RWPE1 (cell line): ENCODE measurements around the gene ERP44.
A peak's percentile ranks its signal among the peaks of the same experiment; 100 is the strongest.
"Not testable (repeated sequence)": the region's sequence is repeated elsewhere in the genome, so short reads cannot be mapped to it uniquely, and the experiment has no call there.

Experiments used
- CTCF ChIA-PET: fragments of 350-600 bp; sonication (Branson Sonifier 250); formaldehyde crosslinking; extraction: SDS; loops from one replicate; lab custom pipeline; 2021; lab: Yijun Ruan, JAX
- POLR2A ChIA-PET: fragments of 400-600 bp; formaldehyde crosslinking; extraction: SDS; loops from one replicate; lab custom pipeline; 2020; ENCODE audit warnings: antibody characterized with exemption; ENCODE audit not compliant: low non-redundant PET; lab: Yijun Ruan, JAX
- DNase-seq: peaks from one replicate; pipeline ENCODE4 v3.0.0; 2012; ENCODE audit warnings: low spot score
- H3K27ac ChIP-seq: fragments of 450-650 bp; 2 replicates; pipeline ENCODE4 v1.5.1; 2017
- TF ChIP-seq, protein P1 (sequence below): fragments of 450-650 bp; conservative IDR thresholded peaks from 2 replicates; pipeline ENCODE4 v1.5.1; 2017; ENCODE audit warnings: low read depth, mild to moderate bottlenecking

ERP44 gene

DNA sequence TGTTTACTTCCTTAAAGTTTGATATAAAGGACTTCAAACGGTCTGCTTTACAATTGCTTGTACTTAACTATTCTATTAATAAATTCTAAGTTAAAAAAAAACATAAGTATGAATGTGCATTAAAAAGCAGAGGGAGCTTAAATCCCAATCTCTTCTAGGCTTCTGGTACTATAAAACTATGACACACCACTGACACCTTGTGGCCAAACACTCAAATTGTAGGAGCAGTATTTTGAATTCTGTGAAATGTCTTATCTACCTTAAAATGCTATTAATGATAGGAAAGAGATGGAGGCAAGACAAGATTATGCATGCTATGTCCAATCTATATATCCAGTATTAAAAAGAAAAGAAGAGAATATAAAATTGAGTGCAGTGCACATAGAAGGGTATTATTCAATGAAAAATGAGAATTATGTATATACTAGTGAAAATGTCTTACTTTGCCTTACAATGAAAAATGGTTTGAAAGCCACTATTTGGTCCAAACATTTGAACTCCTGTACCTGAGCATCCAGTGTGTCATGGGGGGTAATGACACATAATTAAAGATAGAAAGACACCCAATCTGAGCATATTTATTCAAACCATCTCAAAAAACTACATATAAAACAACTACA, 87.6 kb downstream of the ERP44 start:
- no peak overlapping the region for H3K27ac ChIP-seq
- peak; percentile 48 for DNase-seq
- CTCF ChIA-PET, result interaction anchor here (0.6 kb wide), 2 partner anchors 55 to 271 kb away, joined by 3 to 6 read pairs; no protein-coding TSS in a partner anchor
- TF ChIP-seq, protein P1, sequence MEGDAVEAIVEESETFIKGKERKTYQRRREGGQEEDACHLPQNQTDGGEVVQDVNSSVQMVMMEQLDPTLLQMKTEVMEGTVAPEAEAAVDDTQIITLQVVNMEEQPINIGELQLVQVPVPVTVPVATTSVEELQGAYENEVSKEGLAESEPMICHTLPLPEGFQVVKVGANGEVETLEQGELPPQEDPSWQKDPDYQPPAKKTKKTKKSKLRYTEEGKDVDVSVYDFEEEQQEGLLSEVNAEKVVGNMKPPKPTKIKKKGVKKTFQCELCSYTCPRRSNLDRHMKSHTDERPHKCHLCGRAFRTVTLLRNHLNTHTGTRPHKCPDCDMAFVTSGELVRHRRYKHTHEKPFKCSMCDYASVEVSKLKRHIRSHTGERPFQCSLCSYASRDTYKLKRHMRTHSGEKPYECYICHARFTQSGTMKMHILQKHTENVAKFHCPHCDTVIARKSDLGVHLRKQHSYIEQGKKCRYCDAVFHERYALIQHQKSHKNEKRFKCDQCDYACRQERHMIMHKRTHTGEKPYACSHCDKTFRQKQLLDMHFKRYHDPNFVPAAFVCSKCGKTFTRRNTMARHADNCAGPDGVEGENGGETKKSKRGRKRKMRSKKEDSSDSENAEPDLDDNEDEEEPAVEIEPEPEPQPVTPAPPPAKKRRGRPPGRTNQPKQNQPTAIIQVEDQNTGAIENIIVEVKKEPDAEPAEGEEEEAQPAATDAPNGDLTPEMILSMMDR, result peak; percentile 63
- POLR2A ChIA-PET, result no interaction called here

DNA sequence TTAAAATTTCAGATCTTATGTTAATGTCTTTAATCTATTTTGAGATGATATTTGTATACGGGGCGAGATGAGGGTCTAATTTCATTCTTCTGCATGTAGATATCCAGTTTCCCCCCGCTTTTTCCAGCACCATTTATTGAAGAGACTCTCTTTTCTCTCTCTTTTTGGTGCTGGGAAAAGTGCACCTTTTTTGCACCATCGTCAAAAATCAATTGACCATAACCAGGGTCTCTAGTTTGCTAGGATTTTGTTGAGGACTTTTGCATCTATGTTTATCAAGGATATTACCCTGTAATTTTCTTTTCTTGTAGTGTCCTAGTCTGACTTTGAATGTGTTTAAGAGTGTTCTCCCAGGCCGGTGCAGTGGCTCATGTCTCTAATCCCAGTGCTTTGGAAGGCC, 99.0 kb downstream of the ERP44 start:
- TF ChIP-seq, protein P1, result no peak
- H3K27ac ChIP-seq, result no peak overlapping the region
- ChIA-PET POLR2A (no interaction called here), CTCF (no interaction called here)
- no peak for DNase-seq

DNA sequence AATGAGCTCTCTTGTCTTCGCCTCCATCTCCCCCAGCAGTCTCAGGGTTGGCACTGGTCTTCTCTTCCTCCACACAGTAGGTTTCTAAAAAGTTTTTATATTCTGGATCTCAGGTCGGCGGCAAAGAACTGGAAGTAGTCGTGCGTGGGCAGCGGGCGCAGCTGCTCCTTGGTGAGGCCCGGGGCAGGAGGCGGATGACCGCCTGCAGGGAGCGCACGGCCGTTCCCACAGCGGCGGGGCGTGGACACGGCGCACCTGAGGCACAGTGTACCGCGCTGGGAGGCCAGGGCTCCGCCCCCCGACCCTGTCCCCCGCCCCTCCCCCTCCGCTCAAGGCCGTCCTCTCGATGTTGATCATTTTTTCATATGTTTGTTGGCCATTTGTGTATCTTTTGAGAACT, 99.9 kb downstream of the ERP44 start:
- POLR2A ChIA-PET, result no interaction called here
- DNase-seq, result no peak
- H3K27ac ChIP-seq, result no peak overlapping the region
- CTCF ChIA-PET, result no interaction called here
- TF ChIP-seq, protein P1, result no peak

DNA sequence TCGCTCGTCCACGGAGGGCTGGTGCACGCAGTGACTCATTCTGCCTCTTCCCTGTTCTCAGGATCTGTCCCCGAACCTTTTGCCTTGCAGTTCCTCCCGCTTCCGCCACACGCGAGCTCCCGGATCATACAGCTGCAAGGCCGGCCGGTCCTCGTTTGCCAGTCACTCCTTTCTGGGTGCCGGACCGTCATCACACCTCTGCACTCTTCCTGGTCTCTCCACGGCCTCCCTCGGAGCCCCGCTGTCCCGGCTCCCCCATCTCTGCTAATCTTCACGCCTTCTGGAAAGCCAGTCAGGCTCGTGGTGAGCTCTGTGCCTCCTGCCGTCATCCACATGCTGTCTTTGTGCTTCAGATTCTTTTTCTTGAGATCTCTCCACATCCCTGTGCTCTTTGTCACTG, 100.5 kb downstream of the ERP44 start:
- TF ChIP-seq, protein P1, result no peak
- no peak overlapping the region for H3K27ac ChIP-seq
- no peak for DNase-seq
- POLR2A ChIA-PET, result no interaction called here
- CTCF ChIA-PET, result no interaction called here

- POLR2A ChIA-PET, DNase-seq, CTCF ChIA-PET, H3K27ac ChIP-seq: not testable (repeated sequence)
Measured at GRCh38 chr9:99990508-99990907, 108.3 kb downstream of the ERP44 start.

DNA sequence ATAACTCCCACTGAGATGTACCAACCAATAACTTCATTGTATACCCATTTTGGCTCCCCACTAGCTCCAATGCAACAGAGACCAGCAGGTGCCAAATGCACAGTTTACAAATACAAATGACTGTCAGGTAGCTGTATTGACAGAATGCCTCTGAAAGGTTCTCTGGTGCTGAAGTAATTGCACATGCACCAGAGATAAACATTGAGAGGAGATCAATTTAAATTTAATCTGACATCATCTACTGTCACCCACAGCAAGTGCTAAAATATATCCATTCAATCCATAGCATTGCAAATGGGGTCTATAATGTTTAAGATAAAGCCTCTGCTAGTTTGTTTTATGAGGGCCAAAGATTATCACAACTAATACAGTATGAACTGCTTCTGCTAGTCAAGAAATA, 112.2 kb downstream of the ERP44 start:
- ChIA-PET POLR2A (no interaction called here), CTCF (interaction anchor here (0.7 kb wide), 2 partner anchors 49 to 168 kb away, joined by 3 read pairs; no protein-coding TSS in a partner anchor)
- no peak overlapping the region for H3K27ac ChIP-seq
- TF ChIP-seq, protein P1, result no peak
- no peak for DNase-seq

GRCh38 chr9:99980598-99980997, 118.2 kb downstream of the ERP44 start:
- CTCF ChIA-PET, result interaction anchor here (0.8 kb wide), 1 partner anchor 11 kb away, joined by 3 read pairs; no protein-coding TSS in a partner anchor
- DNase-seq, result no peak
- TF ChIP-seq, protein P1, result no peak
- POLR2A ChIA-PET, result no interaction called here
- H3K27ac ChIP-seq, result no peak overlapping the region
